ENCODE measurements around the gene DOC2B.
"Not testable (repeated sequence)": the region's sequence is repeated elsewhere in the genome, so short reads cannot be mapped to it uniquely, and the experiment has no call there.

The DOC2B gene

GRCh38 chr17:173166-173911 lies 8.1 kb downstream of the DOC2B start:
- no peak overlapping the region for H3K4me3 ChIP-seq (ENCODE audit: low read depth, low read length)
- no peak for TF ChIP-seq CTCF (IDR thresholded peaks at IDR 0.05; ENCODE audit: low read depth, low read length)

GRCh38 chr17:172401-172800 lies 9.0 kb downstream of the DOC2B start:
- H3K4me3 ChIP-seq (ENCODE audit: low read depth, low read length) = no peak overlapping the region
- TF ChIP-seq CTCF (IDR thresholded peaks at IDR 0.05; ENCODE audit: low read depth, low read length) = no peak

DNA sequence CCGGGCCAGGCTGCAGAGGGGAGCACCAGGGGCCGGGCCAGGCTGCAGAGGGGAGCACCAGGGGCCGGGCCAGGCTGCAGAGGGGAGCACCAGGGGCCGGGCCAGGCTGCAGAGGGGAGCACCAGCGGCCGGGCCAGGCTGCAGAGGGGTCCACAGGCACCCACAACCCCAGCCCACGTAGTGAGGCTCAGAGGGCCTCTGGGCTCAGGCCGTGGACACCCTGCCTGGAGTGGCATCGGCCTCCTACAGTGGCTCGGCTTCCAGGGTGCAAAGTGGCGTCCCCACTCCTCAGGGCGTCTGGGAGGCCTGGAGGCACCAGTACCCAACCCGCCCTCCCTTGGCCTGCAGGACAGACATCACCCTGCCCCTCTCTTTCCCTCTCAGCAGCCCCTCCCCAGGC lies 9.6 kb downstream of the DOC2B start:
- H3K4me3 ChIP-seq (ENCODE audit: low read depth, low read length) = no peak overlapping the region
- TF ChIP-seq CTCF (IDR thresholded peaks at IDR 0.05; ENCODE audit: low read depth, low read length) = no peak

DNA sequence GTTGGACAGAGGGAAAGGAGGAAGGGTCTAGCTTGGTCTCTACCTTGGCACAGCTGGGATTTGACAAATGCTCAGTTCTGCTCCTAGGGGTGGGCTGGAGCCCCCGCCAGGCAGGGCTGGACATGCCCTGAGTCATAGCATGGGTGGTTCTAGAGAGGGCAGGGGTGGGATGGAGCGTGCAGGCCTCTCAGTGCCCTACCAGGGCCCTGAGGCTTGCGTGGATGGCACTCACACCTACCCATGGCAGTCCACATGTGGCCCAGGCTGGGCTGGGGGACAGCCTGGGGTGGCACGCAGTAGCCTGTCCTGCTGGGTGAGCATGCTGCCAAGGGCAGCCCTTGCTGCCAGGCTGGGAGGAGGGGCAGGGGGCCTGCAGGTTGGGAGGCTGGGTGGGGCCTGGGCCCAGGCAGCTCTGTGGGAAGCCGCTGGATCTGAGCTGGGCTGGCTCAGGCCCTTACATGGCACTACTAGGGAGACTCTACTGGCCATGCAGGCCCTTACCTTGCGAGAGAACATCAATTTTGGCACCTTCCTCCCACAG lies 11.2 kb downstream of the DOC2B start:
- TF ChIP-seq CTCF (IDR thresholded peaks at IDR 0.05; ENCODE audit: low read depth, low read length) = no peak
- H3K4me3 ChIP-seq (ENCODE audit: low read depth, low read length) = no peak overlapping the region

- not testable (repeated sequence) for H3K4me3 ChIP-seq (ENCODE audit: low read depth, low read length)
Observed at GRCh38 chr17:168614-169013, 12.8 kb downstream of the DOC2B start.

DNA sequence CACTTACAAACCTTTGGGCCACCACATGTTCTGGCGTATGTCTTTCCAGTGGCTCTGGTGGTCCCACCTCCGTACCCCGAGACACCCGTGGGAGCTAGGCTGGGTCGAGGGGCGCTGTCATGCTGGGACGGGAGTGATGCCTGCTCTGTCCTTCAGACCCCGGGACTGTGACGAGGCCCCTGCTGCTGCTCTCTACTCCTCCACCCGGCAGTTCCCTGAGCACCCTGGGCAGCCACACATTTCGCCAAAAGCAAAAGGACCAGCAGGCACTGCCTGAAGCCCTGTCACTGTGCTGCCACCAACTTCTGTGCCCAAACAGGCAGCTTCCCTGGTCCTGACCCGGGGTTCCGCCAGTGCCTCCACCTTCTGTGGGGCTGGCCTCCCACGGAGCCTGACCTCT lies 15.5 kb downstream of the DOC2B start:
- TF ChIP-seq CTCF (IDR thresholded peaks at IDR 0.05; ENCODE audit: low read depth, low read length) = no peak
- no peak overlapping the region for H3K4me3 ChIP-seq (ENCODE audit: low read depth, low read length)

GRCh38 chr17:164303-165235 lies 16.9 kb downstream of the DOC2B start:
- no peak overlapping the region for H3K4me3 ChIP-seq (ENCODE audit: low read depth, low read length)
- TF ChIP-seq CTCF (IDR thresholded peaks at IDR 0.05; ENCODE audit: low read depth, low read length) = no peak

Measured in WI38 (cell line).